Kidney epithelial cell (primary cell): ENCODE measurements around the gene HCK. TPM values are rescaled to one million over a fixed set of nuclear protein-coding genes. Genes with fewer than 3 reads are reported as not detected.

Source experiments
- DNase-seq: peaks from one replicate; pipeline ENCODE4 v3.0.0-alpha.2; 2010; ENCODE audit warnings: low read depth
- H3K27me3 ChIP-seq: 2 replicates; pipeline ENCODE4 v1.6.0; 2011; ENCODE audit warnings: low read length; ENCODE audit not compliant: control insufficient read depth, insufficient read depth
- H3K36me3 ChIP-seq: 2 replicates; pipeline ENCODE4 v1.5.1; 2011; ENCODE audit warnings: low read length; ENCODE audit not compliant: control insufficient read depth, insufficient read depth
- H3K4me3 ChIP-seq: 2 replicates; pipeline ENCODE4 v1.5.1; 2011; ENCODE audit warnings: low read depth, mild to moderate bottlenecking, control low read depth, low read length
- total RNA-seq: library from RNA; depleted of rRNA; stranded (reverse); fragments of >200 nt; gene quantifications from 2 replicates; pipeline ENCODE4 v1.2.3, GENCODE V29; 2015
- TF ChIP-seq, protein P1 (sequence below): IDR thresholded peaks from 2 replicates; pipeline ENCODE4 v1.5.1; 2011; ENCODE audit warnings: mild to moderate bottlenecking, moderate library complexity, low read length, control low read depth, inconsistent platforms; ENCODE audit not compliant: insufficient read depth, poor library complexity, severe bottlenecking

HCK gene
- total RNA-seq, 1 donor from 2014 or later, result 0.17 TPM

DNA sequence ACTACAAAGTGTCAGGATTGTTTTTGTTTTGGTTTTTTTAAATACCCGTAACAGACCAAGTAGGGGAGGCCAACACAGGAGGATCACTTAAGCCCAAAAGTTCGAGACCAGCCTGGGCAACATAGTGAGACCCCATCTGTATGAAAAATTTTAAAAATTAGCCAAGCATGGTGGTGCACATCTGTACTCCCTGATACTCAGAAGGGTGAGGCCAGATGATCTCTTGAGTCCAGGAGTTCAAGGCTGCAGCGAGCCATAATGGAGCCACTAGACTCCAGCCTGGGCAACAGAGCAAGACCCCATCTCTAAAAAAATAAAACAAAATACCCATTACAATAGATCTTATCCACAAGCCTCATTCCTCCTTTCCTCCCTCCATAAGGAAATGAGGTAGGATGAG, 28.7 kb downstream of the HCK start:
- TF ChIP-seq, protein P1, sequence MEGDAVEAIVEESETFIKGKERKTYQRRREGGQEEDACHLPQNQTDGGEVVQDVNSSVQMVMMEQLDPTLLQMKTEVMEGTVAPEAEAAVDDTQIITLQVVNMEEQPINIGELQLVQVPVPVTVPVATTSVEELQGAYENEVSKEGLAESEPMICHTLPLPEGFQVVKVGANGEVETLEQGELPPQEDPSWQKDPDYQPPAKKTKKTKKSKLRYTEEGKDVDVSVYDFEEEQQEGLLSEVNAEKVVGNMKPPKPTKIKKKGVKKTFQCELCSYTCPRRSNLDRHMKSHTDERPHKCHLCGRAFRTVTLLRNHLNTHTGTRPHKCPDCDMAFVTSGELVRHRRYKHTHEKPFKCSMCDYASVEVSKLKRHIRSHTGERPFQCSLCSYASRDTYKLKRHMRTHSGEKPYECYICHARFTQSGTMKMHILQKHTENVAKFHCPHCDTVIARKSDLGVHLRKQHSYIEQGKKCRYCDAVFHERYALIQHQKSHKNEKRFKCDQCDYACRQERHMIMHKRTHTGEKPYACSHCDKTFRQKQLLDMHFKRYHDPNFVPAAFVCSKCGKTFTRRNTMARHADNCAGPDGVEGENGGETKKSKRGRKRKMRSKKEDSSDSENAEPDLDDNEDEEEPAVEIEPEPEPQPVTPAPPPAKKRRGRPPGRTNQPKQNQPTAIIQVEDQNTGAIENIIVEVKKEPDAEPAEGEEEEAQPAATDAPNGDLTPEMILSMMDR, result no peak
- peaks cover 13% of the 10 kb centered on the region for H3K27me3 ChIP-seq

DNA sequence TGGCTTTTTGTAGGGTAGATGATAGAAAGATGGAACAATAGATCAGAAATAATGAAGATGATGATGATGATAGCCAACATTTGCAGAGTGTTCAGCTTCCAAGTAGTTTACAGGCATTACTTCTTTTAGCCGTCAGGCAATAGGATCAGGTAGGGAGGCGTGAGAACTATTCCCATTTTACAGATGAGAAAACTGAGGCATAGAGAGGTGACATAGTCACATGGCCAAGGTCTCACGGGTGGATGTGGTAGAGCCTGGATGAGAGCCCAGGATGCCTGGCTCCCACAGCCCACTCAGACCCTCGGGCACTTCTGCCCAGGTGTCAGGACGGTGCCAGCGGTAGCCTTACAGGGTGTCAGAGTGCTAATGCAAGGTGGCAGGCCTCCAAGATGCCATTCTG, 31.4 kb downstream of the HCK start:
- peaks cover 13% of the 10 kb centered on the region for H3K27me3 ChIP-seq
- DNase-seq, result no peak
- no peaks in the 10 kb centered on the region for H3K36me3 ChIP-seq
- H3K4me3 ChIP-seq, result no peak overlapping the region
- TF ChIP-seq, protein P1, result no peak

More for the DNA sequence above, 28.7 kb downstream of the HCK start:
- Histone ChIP-seq H3K4me3 (no peak overlapping the region), H3K36me3 (no peaks in the 10 kb centered on the region)
- no peak for DNase-seq

DNA sequence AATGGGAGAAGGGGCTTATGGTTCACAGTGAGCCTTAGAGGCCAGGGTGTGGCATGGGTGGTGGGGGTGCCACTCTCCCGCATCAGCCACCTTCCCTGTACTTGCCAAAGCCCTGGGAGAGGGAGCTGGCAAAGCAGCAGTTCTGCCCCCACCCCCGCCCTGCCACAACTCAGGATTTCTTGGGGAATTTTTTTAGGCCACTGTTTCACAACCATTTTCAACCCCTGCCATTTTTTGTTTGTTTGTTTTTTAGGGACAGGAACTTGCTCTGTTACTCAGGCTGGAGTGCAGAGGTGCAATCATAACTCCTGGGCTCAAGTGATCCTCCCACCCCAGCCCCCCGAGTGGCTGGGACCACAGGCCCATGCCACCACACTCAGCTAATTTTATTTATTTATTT, 35.0 kb downstream of the HCK start:
- Histone ChIP-seq H3K27me3 (peaks cover 5% of the 10 kb centered on the region), H3K4me3 (no peak overlapping the region), H3K36me3 (no peaks in the 10 kb centered on the region)
- no peak for DNase-seq
- TF ChIP-seq, protein P1, result no peak

DNA sequence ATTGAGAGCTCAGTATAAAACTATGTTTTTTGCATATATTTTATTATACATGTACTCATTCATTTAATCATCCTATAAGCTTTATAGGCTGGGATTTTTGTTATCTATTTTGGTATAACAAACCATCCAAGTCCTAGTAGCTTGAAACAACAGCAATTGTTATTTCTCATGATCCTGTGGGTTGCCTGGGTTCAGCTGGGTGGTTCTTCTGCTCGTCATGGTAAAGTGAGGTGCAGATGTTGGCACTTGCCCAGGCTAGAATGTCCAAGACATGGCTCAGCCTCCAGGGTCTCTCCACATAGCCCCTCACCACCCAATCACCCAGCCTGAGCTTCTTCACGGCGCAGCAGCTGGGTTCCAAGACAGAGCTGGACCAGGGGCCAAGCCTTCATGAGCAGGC, 36.7 kb downstream of the HCK start:
- H3K27me3 ChIP-seq, result peaks cover 6% of the 10 kb centered on the region
- no peak for DNase-seq
- TF ChIP-seq, protein P1, result no peak
- H3K4me3 ChIP-seq, result no peak overlapping the region
- H3K36me3 ChIP-seq, result no peaks in the 10 kb centered on the region

DNA sequence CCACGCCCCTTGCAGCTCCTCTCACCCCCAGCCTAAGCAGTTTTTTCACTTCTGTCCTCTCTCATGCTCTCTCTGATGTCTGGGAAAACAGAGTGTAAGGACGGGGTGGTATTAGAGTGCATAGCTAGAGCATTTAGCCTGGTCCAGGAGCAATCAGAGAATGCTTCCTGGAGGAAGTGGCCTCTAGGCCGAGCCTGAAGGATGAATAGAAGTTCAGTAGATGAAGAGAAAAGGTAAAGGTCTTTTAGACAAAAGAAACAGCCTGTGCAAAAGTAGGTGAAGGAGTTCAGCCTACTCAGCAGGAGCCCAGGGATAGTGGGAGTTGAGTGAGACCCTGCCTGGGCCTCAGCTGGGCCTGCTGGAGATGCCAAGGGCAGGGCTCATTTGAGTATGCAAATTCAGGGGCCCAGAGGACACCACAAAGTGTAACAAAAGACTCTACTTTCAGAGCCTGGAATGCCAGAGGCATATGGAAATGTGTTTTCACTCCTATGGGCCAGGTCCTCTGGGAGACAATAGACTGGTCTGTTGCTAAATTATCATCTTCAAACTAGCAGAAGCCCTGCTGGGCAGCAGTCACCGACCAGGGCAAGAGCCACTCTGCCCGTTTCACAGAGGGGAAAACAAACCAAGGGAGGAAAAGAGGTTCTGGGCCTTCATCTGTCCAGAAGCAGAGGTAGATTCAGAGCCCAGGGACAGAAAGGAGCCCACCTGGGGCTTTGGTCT, 37.8 kb downstream of the HCK start:
- TF ChIP-seq, protein P1, result no peak
- no peak for DNase-seq
- H3K4me3 ChIP-seq, result no peak overlapping the region
- no peaks in the 10 kb centered on the region for H3K36me3 ChIP-seq
- H3K27me3 ChIP-seq, result peaks cover 6% of the 10 kb centered on the region

DNA sequence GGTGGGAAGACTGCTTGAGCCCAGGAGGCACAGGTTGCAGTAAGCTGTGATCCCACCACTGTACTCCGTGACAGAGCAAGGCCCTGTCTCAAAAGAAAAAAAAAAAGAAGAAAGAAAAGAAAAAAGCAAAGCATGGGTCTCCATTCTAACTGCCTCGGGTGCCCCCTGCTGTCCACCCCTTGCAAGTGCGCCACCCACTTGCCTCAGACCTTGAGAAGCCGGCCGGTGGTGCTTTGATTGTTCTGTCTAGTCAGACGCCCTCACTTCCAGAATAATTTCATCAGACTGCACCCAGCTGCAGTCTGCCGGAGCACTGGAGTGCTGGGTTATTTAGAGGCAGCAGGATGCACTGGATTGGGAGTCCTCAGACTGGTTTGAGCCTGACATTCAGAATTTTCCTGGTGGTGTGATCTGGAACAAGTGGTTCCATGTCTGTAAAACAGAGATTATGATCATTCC, 39.9 kb downstream of the HCK start:
- DNase-seq, result peak; percentile 47
- Histone ChIP-seq H3K27me3 (peaks cover 8% of the 10 kb centered on the region), H3K36me3 (no peaks in the 10 kb centered on the region), H3K4me3 (no peak overlapping the region)
- TF ChIP-seq, protein P1, result peak; percentile 94
